Measurements from ENCODE around the gene BIN1. TPM values are rescaled to one million over a fixed set of nuclear protein-coding genes. Genes with fewer than 3 reads are reported as not detected.

BIN1 gene
- total RNA-seq, 1 donor from 2014 or later, result 90.9 TPM

- Histone ChIP-seq H3K27me3 (ENCODE audit: control insufficient read depth, insufficient read depth, low read length) (no peaks in the 10 kb centered on the region), H3K36me3 (ENCODE audit: control insufficient read depth, insufficient read depth, low read length) (no peaks in the 10 kb centered on the region), H3K4me3 (ENCODE audit: low read depth, low read length) (no peak overlapping the region)
- no peak for TF ChIP-seq CTCF (IDR thresholded peaks at IDR 0.05; ENCODE audit: insufficient read depth, low read length, poor library complexity, severe bottlenecking)
- no peak for DNase-seq (ENCODE audit: low read depth)
Observed at GRCh38 chr2:127101048-127101611, 5.8 kb downstream of the BIN1 start.

GRCh38 chr2:127100251-127101047 is 6.5 kb downstream of the BIN1 start:
- Histone ChIP-seq H3K36me3 (ENCODE audit: control insufficient read depth, insufficient read depth, low read length) (no peaks in the 10 kb centered on the region), H3K27me3 (ENCODE audit: control insufficient read depth, insufficient read depth, low read length) (no peaks in the 10 kb centered on the region), H3K4me3 (ENCODE audit: low read depth, low read length) (no peak overlapping the region)
- peak; percentile 83 for DNase-seq (ENCODE audit: low read depth)
- peak; percentile 19 for TF ChIP-seq CTCF (IDR thresholded peaks at IDR 0.05; ENCODE audit: insufficient read depth, low read length, poor library complexity, severe bottlenecking)

- no peak for TF ChIP-seq CTCF (IDR thresholded peaks at IDR 0.05; ENCODE audit: insufficient read depth, low read length, poor library complexity, severe bottlenecking)
- no peak overlapping the region for H3K4me3 ChIP-seq (ENCODE audit: low read depth, low read length)
- no peaks in the 10 kb centered on the region for H3K27me3 ChIP-seq (ENCODE audit: control insufficient read depth, insufficient read depth, low read length)
- no peaks in the 10 kb centered on the region for H3K36me3 ChIP-seq (ENCODE audit: control insufficient read depth, insufficient read depth, low read length)
- DNase-seq (ENCODE audit: low read depth), result no peak
Observed at GRCh38 chr2:127098711-127099110, 8.2 kb downstream of the BIN1 start.

- Histone ChIP-seq H3K36me3 (ENCODE audit: control insufficient read depth, insufficient read depth, low read length) (no peaks in the 10 kb centered on the region), H3K27me3 (ENCODE audit: control insufficient read depth, insufficient read depth, low read length) (no peaks in the 10 kb centered on the region), H3K4me3 (ENCODE audit: low read depth, low read length) (no peak overlapping the region)
- DNase-seq (ENCODE audit: low read depth), result no peak
- no peak for TF ChIP-seq CTCF (IDR thresholded peaks at IDR 0.05; ENCODE audit: insufficient read depth, low read length, poor library complexity, severe bottlenecking)
Observed at GRCh38 chr2:127097841-127098651, 8.9 kb downstream of the BIN1 start.

- no peak for DNase-seq (ENCODE audit: low read depth)
- no peaks in the 10 kb centered on the region for H3K36me3 ChIP-seq (ENCODE audit: control insufficient read depth, insufficient read depth, low read length)
- H3K4me3 ChIP-seq (ENCODE audit: low read depth, low read length), result no peak overlapping the region
- no peak for TF ChIP-seq CTCF (IDR thresholded peaks at IDR 0.05; ENCODE audit: insufficient read depth, low read length, poor library complexity, severe bottlenecking)
- no peaks in the 10 kb centered on the region for H3K27me3 ChIP-seq (ENCODE audit: control insufficient read depth, insufficient read depth, low read length)
Observed at GRCh38 chr2:127097471-127097765, 9.5 kb downstream of the BIN1 start.

All from kidney epithelial cell (primary cell).